H1 (cell line): ENCODE results near the gene NMT2. TPM values are rescaled to one million over a fixed set of nuclear protein-coding genes. Genes with fewer than 3 reads are reported as not detected.

Source experiments
- CTCF ChIA-PET: fragments of 300-600 bp; sonication (Branson Sonifier 250); formaldehyde crosslinking; loops from one replicate; lab custom pipeline; 2021; ENCODE audit not compliant: partially characterized antibody; lab: Charles Lee
- POLR2A ChIA-PET: fragments of 300-600 bp; sonication (Branson Sonifier 250); formaldehyde crosslinking; loops from one replicate; lab custom pipeline; 2021; ENCODE audit warnings: inconsistent platforms; ENCODE audit not compliant: partially characterized antibody; lab: Charles Lee
- DNase-seq, 2 experiments: peaks; one replicate each; pipeline versions ENCODE4 v3.0.0 to v3.0.0-alpha.2; 2010 to 2022; ENCODE audit warnings: low spot score in 2 of 2, low read depth in 1 of 2, mixed read lengths in 1 of 2
- FAIRE-seq: peaks from 2 replicates; lab custom pipeline; 2011; peaks lifted over from hg19 to GRCh38; lab: Jason Lieb, UNC
- H2AFZ ChIP-seq: 2 replicates; pipeline ENCODE4 v1.8.1; 2012; ENCODE audit warnings: low read length, inconsistent platforms
- H2AK5ac ChIP-seq: 2 replicates; pipeline ENCODE4 v1.6.1; 2013; ENCODE audit warnings: low read depth, low read length
- H2BK120ac ChIP-seq: replicated peaks from 2 replicates; pipeline ENCODE3; 2013; ENCODE audit warnings: low read depth, low read length, inconsistent platforms
- H2BK12ac ChIP-seq: 2 replicates; pipeline ENCODE4 v1.6.1; 2013; ENCODE audit warnings: low read depth, low read length
- H2BK15ac ChIP-seq: 2 replicates; pipeline ENCODE4 v1.6.1; 2013; ENCODE audit warnings: low read length
- H2BK20ac ChIP-seq: 2 replicates; pipeline ENCODE4 v1.6.1; 2013; ENCODE audit warnings: low read length
- H2BK5ac ChIP-seq: 2 replicates; pipeline ENCODE4 v1.6.1; 2013; ENCODE audit warnings: low read depth, low read length
- H3K14ac ChIP-seq: 2 replicates; pipeline ENCODE4 v1.6.1; 2013; ENCODE audit warnings: inconsistent platforms; ENCODE audit not compliant: insufficient read length
- H3K18ac ChIP-seq: 2 replicates; pipeline ENCODE4 v1.6.1; 2013; ENCODE audit warnings: low read length; ENCODE audit errors: extremely low read depth
- H3K23ac ChIP-seq: 2 replicates; pipeline ENCODE4 v1.6.1; 2013; ENCODE audit warnings: inconsistent platforms; ENCODE audit not compliant: insufficient read length
- H3K23me2 ChIP-seq: 2 replicates; pipeline ENCODE4 v1.6.1; 2013; ENCODE audit warnings: low read depth, low read length
- H3K27ac ChIP-seq: 2 replicates; pipeline ENCODE4 v1.6.1; 2011; ENCODE audit warnings: low read depth, low read length, inconsistent platforms
- H3K27me3 ChIP-seq, 4 experiments: replicated peaks in 1 of 4; 1 replicate in 1 of 4; 2 replicates in 3 of 4; pipeline versions ENCODE4 v1.6.1 to v1.8.1; 2011 to 2013; ENCODE audit warnings: low read length in 3 of 4, mild to moderate bottlenecking in 3 of 4, inconsistent platforms in 2 of 4, mixed read lengths in 2 of 4, moderate library complexity in 1 of 4; ENCODE audit not compliant: control insufficient read depth in 3 of 4, insufficient read depth in 3 of 4; ENCODE audit errors: extremely low read depth in 1 of 4
- H3K36me3 ChIP-seq, 4 experiments: 2 replicates each; pipeline versions ENCODE4 v1.6.1 to v1.8.1; 2011 to 2013; ENCODE audit warnings: mild to moderate bottlenecking in 4 of 4, low read length in 3 of 4, moderate library complexity in 2 of 4, control low read depth in 1 of 4, inconsistent platforms in 1 of 4; ENCODE audit not compliant: insufficient read depth in 4 of 4, control insufficient read depth in 2 of 4
- H3K4ac ChIP-seq: replicated peaks from 2 replicates; pipeline ENCODE3; 2013; ENCODE audit warnings: low read length, low read depth, mixed read lengths, inconsistent platforms; ENCODE audit not compliant: insufficient read length
- H3K4me1 ChIP-seq, 4 experiments: replicated peaks in 1 of 4; 1 replicate in 1 of 4; 2 replicates in 3 of 4; pipeline versions ENCODE4 v1.6.1 to v1.8.1; 2011 to 2013; ENCODE audit warnings: low read length in 3 of 4, inconsistent platforms in 2 of 4, mixed read lengths in 1 of 4; ENCODE audit not compliant: insufficient read depth in 4 of 4, control insufficient read depth in 3 of 4
- H3K4me2 ChIP-seq, 2 experiments: 2 replicates each; pipeline versions ENCODE4 v1.6.1 to v1.8.1; 2011 to 2013; ENCODE audit warnings: low read depth in 2 of 2, low read length in 2 of 2, control low read depth in 1 of 2, inconsistent platforms in 1 of 2, mild to moderate bottlenecking in 1 of 2; ENCODE audit not compliant: insufficient read depth in 1 of 2
- H3K4me3 ChIP-seq, 4 experiments: fragments of 200-600, 300-600 bp in 1 of 4; sonication (generic), shearing (Covaris generic), sonication (Bioruptor Twin) in 1 of 4; 2 replicates each; pipeline versions ENCODE4 v1.5.1 to v1.8.1; 2011 to 2016; ENCODE audit warnings: low read length in 4 of 4, low read depth in 3 of 4, control low read depth in 2 of 4, inconsistent platforms in 2 of 4, mild to moderate bottlenecking in 2 of 4, mixed read lengths in 1 of 4, moderate library complexity in 1 of 4; ENCODE audit not compliant: insufficient read depth in 2 of 4; ENCODE audit errors: extremely low read depth in 1 of 4
- H3K56ac ChIP-seq: replicated peaks from 2 replicates; pipeline ENCODE3; 2013; ENCODE audit warnings: low read depth, mild to moderate bottlenecking, mixed read lengths, low read length, inconsistent platforms; ENCODE audit not compliant: insufficient read length
- H3K79me1 ChIP-seq: 2 replicates; pipeline ENCODE4 v1.6.1; 2013; ENCODE audit warnings: low read depth, low read length, control low read depth
- H3K79me2 ChIP-seq, 2 experiments: 2 replicates each; pipeline versions ENCODE4 v1.6.1 to v1.8.1; 2012 to 2013; ENCODE audit warnings: low read length in 2 of 2, mild to moderate bottlenecking in 2 of 2, inconsistent platforms in 1 of 2; ENCODE audit not compliant: insufficient read depth in 2 of 2, control insufficient read depth in 1 of 2
- H3K9ac ChIP-seq, 4 experiments: replicated peaks in 1 of 4; 1 replicate in 1 of 4; 2 replicates in 3 of 4; pipeline versions ENCODE4 v1.6.1 to v1.8.1; 2011 to 2013; ENCODE audit warnings: low read depth in 3 of 4, low read length in 3 of 4, control low read depth in 2 of 4, mild to moderate bottlenecking in 2 of 4, moderate library complexity in 2 of 4, inconsistent platforms in 1 of 4; ENCODE audit errors: extremely low read depth in 1 of 4
- H3K9me3 ChIP-seq, 2 experiments: 2 replicates each; pipeline versions ENCODE4 v1.6.1 to v1.8.1; 2012 to 2013; ENCODE audit warnings: mild to moderate bottlenecking in 2 of 2, moderate library complexity in 2 of 2, control low read depth in 1 of 2, inconsistent platforms in 1 of 2, low read depth in 1 of 2, low read length in 1 of 2, mixed read lengths in 1 of 2; ENCODE audit not compliant: insufficient read depth in 2 of 2
- H4K20me1 ChIP-seq, 2 experiments: replicated peaks in 1 of 2; 2 replicates each; pipeline versions ENCODE3 to v1.8.1; 2011 to 2013; ENCODE audit warnings: inconsistent platforms in 2 of 2, low read length in 2 of 2, mild to moderate bottlenecking in 1 of 2; ENCODE audit not compliant: insufficient read depth in 2 of 2, control insufficient read depth in 1 of 2
- H4K5ac ChIP-seq: 2 replicates; pipeline ENCODE4 v1.6.1; 2013; ENCODE audit warnings: low read length, low read depth, mixed read lengths, inconsistent platforms; ENCODE audit not compliant: insufficient read length
- H4K8ac ChIP-seq: 2 replicates; pipeline ENCODE4 v1.8.0; 2013; ENCODE audit warnings: mild to moderate bottlenecking, moderate library complexity, low read length, inconsistent platforms; ENCODE audit not compliant: insufficient read depth; ENCODE audit errors: extremely low read depth
- H4K91ac ChIP-seq: replicated peaks from 2 replicates; pipeline ENCODE3; 2013; ENCODE audit warnings: low read length, mixed read lengths, inconsistent platforms; ENCODE audit not compliant: insufficient read length
- KDM5A ChIP-seq: fragments of 200-600 bp; IDR thresholded peaks from 2 replicates; pipeline ENCODE4 v1.7.1; 2012; ENCODE audit warnings: mild to moderate bottlenecking, low read length, inconsistent platforms, mixed read lengths
- POLR2AphosphoS5 ChIP-seq: IDR thresholded peaks from 2 replicates; pipeline ENCODE4 v1.6.1; 2011; ENCODE audit warnings: low read depth, low read length
- RNF2 ChIP-seq: fragments of 200-900, 300-1000 bp; sonication (generic); IDR thresholded peaks from 2 replicates; pipeline ENCODE4 v1.7.1; 2016; ENCODE audit warnings: borderline replicate concordance, low read depth, mild to moderate bottlenecking, antibody characterized with exemption, low read length; ENCODE audit not compliant: poor library complexity, severe bottlenecking; ENCODE audit errors: missing control alignments
- SAP30 ChIP-seq: fragments of 300-600 bp; sonication (generic); IDR thresholded peaks from 2 replicates; pipeline ENCODE4 v1.7.1; 2012; ENCODE audit warnings: low read length, moderate library complexity, mild to moderate bottlenecking, inconsistent platforms; ENCODE audit not compliant: insufficient read depth, insufficient replicate concordance
- TAF1 ChIP-seq: IDR thresholded peaks from 2 replicates; pipeline ENCODE4 v1.6.1; 2011; ENCODE audit warnings: mild to moderate bottlenecking, low read depth, low read length
- polyA plus RNA-seq, 7 experiments: library from polyadenylated mRNA; depleted of rRNA in 3 of 7; stranded (reverse) in 5 of 7; unstranded in 2 of 7; fragments of >200 nt in 5 of 7; fragments of 200-250 nt in 2 of 7; gene quantifications; 1 replicate in 5 of 7; 2 replicates in 1 of 7; 4 replicates in 1 of 7; pipeline versions ENCODE4 v1.2.1 to v1.2.3, GENCODE V29; 2011 to 2013; ENCODE audit warnings: missing spikeins in 2 of 7, mixed read lengths in 2 of 7
- total RNA-seq: library from RNA; stranded (reverse); fragmentation: NEBNext Ultra II Directional; extraction: Animal tissue kit (Norgen Biotek cat#: 25700); gene quantifications from 2 replicates; pipeline ENCODE4 v1.2.1, GENCODE V29; 2021

The NMT2 gene
- total and polyA plus RNA-seq, 2 of the 8 experiments (the other 6 are each of a cell fraction or from before 2014, with no cell fraction given): 4.4 to 15.4 TPM

DNA sequence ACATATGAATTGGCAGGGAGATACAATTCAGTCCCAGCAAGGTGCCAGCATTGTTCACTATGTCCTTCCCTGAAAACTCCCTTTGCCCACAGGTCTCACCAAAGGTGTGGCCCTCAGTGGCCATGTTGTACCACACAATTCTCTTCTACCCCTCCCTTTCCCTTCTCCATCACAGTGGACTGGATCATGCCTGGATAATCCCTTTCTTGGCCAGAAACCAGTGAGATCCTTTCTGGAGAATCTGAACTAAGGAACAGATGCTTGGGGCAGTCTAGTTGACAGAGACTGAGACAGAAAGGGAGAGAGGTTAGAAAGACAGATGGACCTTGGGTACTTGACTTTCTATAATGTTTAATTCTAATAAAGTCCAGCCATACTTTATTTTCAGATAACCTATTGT lies 9.5 kb downstream of the NMT2 start:
- no peak for DNase-seq
- no peaks in the 10 kb centered on the region; a peak in 1 of 7 replicates for H3K4me1 ChIP-seq
- peaks cover 0 to 1% of the 10 kb centered on the region in 2 experiments for H4K20me1 ChIP-seq
- no peak overlapping the region for H3K18ac ChIP-seq
- H3K14ac ChIP-seq: no peak overlapping the region
- ChIA-PET CTCF (interaction anchor here (0.6 kb wide), 1 partner anchor 358 kb away, joined by 3 read pairs; no protein-coding TSS in a partner anchor), POLR2A (interaction anchor here (0.9 kb wide), 1 partner anchor 8 kb away, joined by 3 read pairs; no protein-coding TSS in a partner anchor)
- H3K4me2 ChIP-seq: no peak overlapping the region
- FAIRE-seq: no peak
- no peak overlapping the region for H4K8ac ChIP-seq
- H3K36me3 ChIP-seq: no peaks in the 10 kb centered on the region
- no peak overlapping the region for H4K91ac ChIP-seq
- H2BK5ac ChIP-seq: no peak overlapping the region
- no peaks in the 10 kb centered on the region for H3K27me3 ChIP-seq
- no peak overlapping the region for H3K4ac ChIP-seq
- H2BK120ac ChIP-seq: no peak overlapping the region
- no peak overlapping the region for H3K9ac ChIP-seq
- peaks cover 0 to 2% of the 10 kb centered on the region in 2 experiments; a peak in 1 of 4 replicates for H3K79me2 ChIP-seq
- no peak overlapping the region for H3K27ac ChIP-seq
- no peak overlapping the region for H2BK12ac ChIP-seq
- no peaks in the 10 kb centered on the region for H3K23me2 ChIP-seq
- no peak overlapping the region for H3K4me3 ChIP-seq
- H4K5ac ChIP-seq: no peak overlapping the region
- H2BK20ac ChIP-seq: no peak overlapping the region
- H3K23ac ChIP-seq: no peak overlapping the region
- 0 out of 2 replicates have a peak, but pooled peaks cover 2% of the 10 kb centered on the region for H3K79me1 ChIP-seq
- no peak overlapping the region for H2AK5ac ChIP-seq
- H3K9me3 ChIP-seq: no peaks in the 10 kb centered on the region
- H2AFZ ChIP-seq: no peak overlapping the region
- H2BK15ac ChIP-seq: no peak overlapping the region
- no peak overlapping the region for H3K56ac ChIP-seq
- no peak for TF ChIP-seq POLR2AphosphoS5
- TF ChIP-seq SAP30: no peak
- no peak for TF ChIP-seq KDM5A
- TF ChIP-seq TAF1: no peak
- TF ChIP-seq RNF2: no peak
